Medulla oblongata (tissue), 1 donor: Measurements from ENCODE around the gene ANHX.
"Not testable (repeated sequence)": the region's sequence is repeated elsewhere in the genome, so short reads cannot be mapped to it uniquely, and the experiment has no call there.

Experiments used
- DNase-seq: peaks from one replicate; pipeline ENCODE4 v3.0.0-alpha.2; 2015; ENCODE audit errors: extremely low spot score

ANHX gene

GRCh38 chr12:133235401-133236112 is at the start of gene ANHX:
TSS of gene ANHX (minus strand) at chr12:133235877. CDS start at chr12:133234356, 1,521 bp downstream.
- DNase-seq: no peak

GRCh38 chr12:133264668-133265067 is 29.0 kb upstream of the ANHX start:
- not testable (repeated sequence) for DNase-seq

GRCh38 chr12:133264173-133264572 is 28.5 kb upstream of the ANHX start:
- no peak for DNase-seq

- no peak for DNase-seq
These were observed 20.6 kb upstream of the ANHX start for GRCh38 chr12:133256321-133256720.

- not testable (repeated sequence) for DNase-seq
These were observed 20.2 kb upstream of the ANHX start for GRCh38 chr12:133255833-133256232.

- no peak for DNase-seq
These were observed 16.1 kb upstream of the ANHX start for GRCh38 chr12:133251732-133252131.

GRCh38 chr12:133236556-133236955 is 879 bp upstream of the ANHX start:
- no peak for DNase-seq

- no peak for DNase-seq
These were observed 467 bp upstream of the ANHX start for GRCh38 chr12:133236144-133236543.

- DNase-seq: no peak
These were observed 706 bp downstream of the ANHX start for GRCh38 chr12:133234971-133235370.

GRCh38 chr12:133233993-133234564 is 1.6 kb downstream of the ANHX start:
- DNase-seq: no peak

- no peak for DNase-seq
These were observed 2.7 kb downstream of the ANHX start for GRCh38 chr12:133233006-133233405.

GRCh38 chr12:133231001-133231400 is 4.7 kb downstream of the ANHX start:
- no peak for DNase-seq

- DNase-seq: no peak
These were observed 8.3 kb downstream of the ANHX start for GRCh38 chr12:133227281-133227852.

GRCh38 chr12:133226690-133227089 is 9.0 kb downstream of the ANHX start:
- no peak for DNase-seq

GRCh38 chr12:133225527-133225926 is 10.2 kb downstream of the ANHX start:
- no peak for DNase-seq

GRCh38 chr12:133222211-133222610 is 13.5 kb downstream of the ANHX start:
- DNase-seq: no peak

GRCh38 chr12:133221241-133221640 is 14.4 kb downstream of the ANHX start:
- no peak for DNase-seq

GRCh38 chr12:133220521-133220920 is 15.2 kb downstream of the ANHX start:
- no peak for DNase-seq

- no peak for DNase-seq
These were observed 18.5 kb downstream of the ANHX start for GRCh38 chr12:133217219-133217618.

GRCh38 chr12:133215724-133216123 is 20.0 kb downstream of the ANHX start:
- no peak for DNase-seq

GRCh38 chr12:133206390-133206789 is 29.3 kb downstream of the ANHX start:
- DNase-seq: no peak

- no peak for DNase-seq
These were observed 31.4 kb downstream of the ANHX start for GRCh38 chr12:133204264-133204603.
